Glutamatergic neuron (in vitro differentiated cells): ENCODE results near the gene SYNE2. TPM values are rescaled to one million over a fixed set of nuclear protein-coding genes. Genes with fewer than 3 reads are reported as not detected.

Experiments used
- DNase-seq: peaks from one replicate; pipeline ENCODE4 v3.0.0; 2022
- H3K27ac Mint-ChIP-seq: one replicate; pipeline ENCODE4 v1.8.0; 2020; ENCODE audit warnings: mild to moderate bottlenecking, mixed read lengths, inconsistent platforms; ENCODE audit not compliant: unreplicated experiment
- H3K27me3 Mint-ChIP-seq: one replicate; pipeline ENCODE4 v1.8.0; 2020; ENCODE audit warnings: mild to moderate bottlenecking, moderate library complexity, mixed read lengths, inconsistent platforms; ENCODE audit not compliant: unreplicated experiment
- H3K36me3 Mint-ChIP-seq: one replicate; pipeline ENCODE4 v1.8.0; 2020; ENCODE audit warnings: mild to moderate bottlenecking, mixed read lengths, inconsistent platforms; ENCODE audit not compliant: unreplicated experiment
- H3K4me1 Mint-ChIP-seq: one replicate; pipeline ENCODE4 v1.8.0; 2020; ENCODE audit warnings: mild to moderate bottlenecking, low read depth, mixed read lengths, inconsistent platforms; ENCODE audit not compliant: unreplicated experiment
- H3K4me3 Mint-ChIP-seq: one replicate; pipeline ENCODE4 v1.8.0; 2020; ENCODE audit warnings: mild to moderate bottlenecking, mixed read lengths, inconsistent platforms; ENCODE audit not compliant: unreplicated experiment
- H3K9me3 Mint-ChIP-seq: one replicate; pipeline ENCODE4 v1.8.0; 2020; ENCODE audit warnings: mild to moderate bottlenecking, moderate library complexity, mixed read lengths, inconsistent platforms; ENCODE audit not compliant: unreplicated experiment
- total RNA-seq: library from RNA; stranded (reverse); fragmentation: NEBNext Ultra II Directional; extraction: Animal tissue kit (Norgen Biotek cat#: 25700); gene quantifications from one replicate; pipeline ENCODE4 v1.2.1, GENCODE V29; 2021; ENCODE audit not compliant: unreplicated experiment
- TF ChIP-seq, protein P1 (sequence below): fragments of 200-600 bp; sonication (generic); IDR thresholded peaks from one replicate; pipeline ENCODE4 v1.5.0; 2021; ENCODE audit not compliant: partially characterized antibody, unreplicated experiment

Gene SYNE2
- total RNA-seq, 1 donor from 2014 or later = 81.7 TPM

GRCh38 chr14:63926641-63927040 lies 73.8 kb downstream of the SYNE2 start:
- H3K4me1 Mint-ChIP-seq = no peaks in the 10 kb centered on the region

GRCh38 chr14:63928744-63929174 lies 76.0 kb downstream of the SYNE2 start:
- Mint-ChIP-seq H3K27ac (no peak overlapping the region), H3K27me3 (no peaks in the 10 kb centered on the region), H3K36me3 (no peaks in the 10 kb centered on the region), H3K4me1 (no peaks in the 10 kb centered on the region), H3K4me3 (no peak overlapping the region), H3K9me3 (no peaks in the 10 kb centered on the region)
- DNase-seq = no peak
- TF ChIP-seq, protein P1, sequence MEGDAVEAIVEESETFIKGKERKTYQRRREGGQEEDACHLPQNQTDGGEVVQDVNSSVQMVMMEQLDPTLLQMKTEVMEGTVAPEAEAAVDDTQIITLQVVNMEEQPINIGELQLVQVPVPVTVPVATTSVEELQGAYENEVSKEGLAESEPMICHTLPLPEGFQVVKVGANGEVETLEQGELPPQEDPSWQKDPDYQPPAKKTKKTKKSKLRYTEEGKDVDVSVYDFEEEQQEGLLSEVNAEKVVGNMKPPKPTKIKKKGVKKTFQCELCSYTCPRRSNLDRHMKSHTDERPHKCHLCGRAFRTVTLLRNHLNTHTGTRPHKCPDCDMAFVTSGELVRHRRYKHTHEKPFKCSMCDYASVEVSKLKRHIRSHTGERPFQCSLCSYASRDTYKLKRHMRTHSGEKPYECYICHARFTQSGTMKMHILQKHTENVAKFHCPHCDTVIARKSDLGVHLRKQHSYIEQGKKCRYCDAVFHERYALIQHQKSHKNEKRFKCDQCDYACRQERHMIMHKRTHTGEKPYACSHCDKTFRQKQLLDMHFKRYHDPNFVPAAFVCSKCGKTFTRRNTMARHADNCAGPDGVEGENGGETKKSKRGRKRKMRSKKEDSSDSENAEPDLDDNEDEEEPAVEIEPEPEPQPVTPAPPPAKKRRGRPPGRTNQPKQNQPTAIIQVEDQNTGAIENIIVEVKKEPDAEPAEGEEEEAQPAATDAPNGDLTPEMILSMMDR = no peak

More at GRCh38 chr14:63926641-63927040, 73.8 kb downstream of the SYNE2 start:
- TF ChIP-seq, protein P1 = no peak
- Mint-ChIP-seq H3K4me3 (no peak overlapping the region), H3K27ac (no peak overlapping the region), H3K9me3 (no peaks in the 10 kb centered on the region), H3K27me3 (no peaks in the 10 kb centered on the region), H3K36me3 (no peaks in the 10 kb centered on the region)
- DNase-seq = no peak

DNA sequence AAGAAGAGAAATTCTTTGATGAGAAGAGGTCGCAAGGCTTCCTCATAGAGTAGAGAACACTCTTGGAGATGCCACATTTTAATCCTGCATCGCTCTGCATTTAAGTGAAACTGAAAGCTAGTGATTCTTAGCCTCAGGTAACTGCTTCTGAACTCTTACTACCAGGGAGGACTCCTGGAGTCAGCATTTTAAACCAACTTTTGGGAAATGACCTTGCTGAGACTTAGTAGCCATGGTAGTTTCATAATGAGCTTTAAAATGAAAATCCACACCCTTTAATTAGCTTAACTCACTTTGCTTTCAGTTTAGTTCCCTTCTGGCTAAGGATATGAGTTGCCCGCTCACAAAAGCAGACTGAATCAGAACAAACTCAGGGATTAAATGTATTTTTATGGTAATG lies 80.3 kb downstream of the SYNE2 start:
- Mint-ChIP-seq H3K9me3 (no peaks in the 10 kb centered on the region), H3K27me3 (no peaks in the 10 kb centered on the region), H3K4me3 (no peak overlapping the region), H3K27ac (no peak overlapping the region), H3K4me1 (no peaks in the 10 kb centered on the region), H3K36me3 (no peaks in the 10 kb centered on the region)
- TF ChIP-seq, protein P1 = no peak
- no peak for DNase-seq

DNA sequence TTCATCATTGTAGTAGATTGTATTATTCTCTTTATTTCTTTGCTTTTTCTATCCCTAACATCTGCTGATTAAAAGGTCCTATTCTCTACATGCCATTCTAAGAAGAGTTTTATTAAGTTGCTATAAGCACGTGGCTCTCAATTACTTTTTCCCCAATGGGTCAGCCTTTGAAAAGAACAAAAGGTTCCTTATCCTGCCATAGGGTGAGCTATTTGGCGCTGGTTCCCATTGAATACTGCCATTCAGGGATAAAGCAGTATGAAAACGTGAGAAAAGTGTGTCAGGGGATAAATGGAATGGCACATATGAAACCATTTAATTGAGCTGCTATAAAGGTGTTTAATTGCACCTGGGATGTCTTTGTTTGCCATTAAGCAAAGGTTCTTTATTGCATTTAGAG lies 80.9 kb downstream of the SYNE2 start:
- no peak overlapping the region for H3K27ac Mint-ChIP-seq
- no peaks in the 10 kb centered on the region for H3K36me3 Mint-ChIP-seq
- no peak for DNase-seq
- no peak overlapping the region for H3K4me3 Mint-ChIP-seq
- no peaks in the 10 kb centered on the region for H3K9me3 Mint-ChIP-seq
- TF ChIP-seq, protein P1 = no peak
- H3K4me1 Mint-ChIP-seq = no peaks in the 10 kb centered on the region
- no peaks in the 10 kb centered on the region for H3K27me3 Mint-ChIP-seq

DNA sequence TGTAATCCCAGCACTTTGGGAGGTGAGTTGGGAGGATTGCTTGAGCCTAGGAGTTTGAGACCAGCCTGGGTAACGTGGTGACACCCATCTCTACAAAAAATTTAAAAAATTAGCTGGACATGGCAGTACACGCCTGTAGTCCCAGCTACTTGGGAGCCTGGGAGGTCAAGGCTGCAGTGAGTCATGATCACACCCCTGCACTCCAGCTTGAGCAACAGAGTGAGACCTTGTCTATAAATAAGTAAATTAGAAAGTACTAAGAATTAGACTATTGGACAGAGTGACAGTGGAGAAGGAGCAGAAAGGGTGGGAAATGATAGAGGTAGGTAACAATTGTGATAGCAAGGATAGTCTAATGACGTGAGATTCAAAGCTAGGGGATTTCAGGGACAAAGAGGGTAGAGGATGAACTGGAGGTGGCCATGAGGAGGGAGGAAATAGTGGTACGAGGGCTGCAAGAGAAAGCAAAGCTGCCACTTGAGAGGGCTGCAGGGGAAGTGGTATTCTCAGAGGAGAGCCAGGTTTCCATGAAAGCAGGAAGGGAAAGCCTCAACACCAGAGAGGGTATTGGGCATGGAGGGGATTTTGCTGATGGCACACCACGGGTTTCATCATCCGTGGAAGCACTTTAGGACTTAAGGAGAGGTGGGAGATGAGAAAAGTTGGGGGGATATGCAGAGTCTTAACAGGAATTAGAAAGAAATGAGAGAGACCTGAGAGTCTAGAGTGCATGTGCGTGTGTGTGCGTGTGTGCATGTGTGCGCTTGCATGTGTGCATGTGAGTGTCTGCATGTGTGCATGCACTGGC lies 85.6 kb downstream of the SYNE2 start:
- no peak for DNase-seq
- no peaks in the 10 kb centered on the region for H3K27me3 Mint-ChIP-seq
- no peaks in the 10 kb centered on the region for H3K9me3 Mint-ChIP-seq
- H3K4me3 Mint-ChIP-seq = no peak overlapping the region
- H3K4me1 Mint-ChIP-seq = no peaks in the 10 kb centered on the region
- TF ChIP-seq, protein P1 = no peak
- no peak overlapping the region for H3K27ac Mint-ChIP-seq
- no peaks in the 10 kb centered on the region for H3K36me3 Mint-ChIP-seq
